Ovary (tissue), 3 donors: ENCODE results near the gene GASK1A.

ENCODE experiments used
- CTCF ChIP-seq, 3 donors: fragments of 450-650 bp in 2 of 3; fragments of 200-600 bp in 1 of 3; IDR thresholded peaks; one replicate each; pipeline versions ENCODE4 v1.5.1 to v1.8.0; 2016 to 2022; ENCODE audit warnings: antibody characterized with exemption in 3 of 3, mild to moderate bottlenecking in 1 of 3
- EP300 ChIP-seq: sonication (generic); formaldehyde crosslinking; IDR thresholded peaks from one replicate; pipeline ENCODE4 v1.6.1; 2017; ENCODE audit warnings: antibody characterized with exemption
- POLR2A ChIP-seq: fragments of 450-650 bp; IDR thresholded peaks from one replicate; pipeline ENCODE4 v1.6.1; 2017; ENCODE audit warnings: antibody characterized with exemption, mild to moderate bottlenecking, moderate library complexity
- donor health status: DM: no; HTN: no; CAD: no.

DNA sequence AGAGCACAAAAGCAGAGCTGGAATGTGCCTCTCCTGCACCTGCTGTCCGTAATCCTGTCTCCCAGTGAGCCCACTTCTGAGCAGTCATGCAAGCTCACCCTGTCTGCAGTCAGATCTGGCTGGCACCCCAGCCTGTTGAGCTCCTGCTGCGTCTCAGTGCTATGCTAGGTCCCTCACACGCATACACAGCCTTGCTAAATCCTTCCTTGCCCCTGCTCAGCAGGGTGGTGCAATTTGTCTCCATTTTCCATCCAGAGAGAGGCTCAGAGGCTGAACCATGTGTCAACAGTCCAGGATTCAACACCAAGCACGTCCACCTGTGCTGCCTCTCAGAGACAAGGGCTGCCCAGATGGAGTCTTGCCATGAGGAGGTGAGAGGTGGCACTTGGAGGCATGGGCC is 115.7 kb downstream of the GASK1A start:
- TF ChIP-seq CTCF (IDR thresholded peaks at IDR 0.05) (no peak), POLR2A (no peak), EP300 (no peak)
